Measurements from ENCODE around the gene LINS1.

Gene LINS1

GRCh38 chr15:100566850-100567628, 34.9 kb downstream of the LINS1 start:
- H3K27ac ChIP-seq, result no peak overlapping the region
- no peak overlapping the region for H3K4me3 ChIP-seq (ENCODE audit: low read depth, low read length)
- no peaks in the 10 kb centered on the region for H3K27me3 ChIP-seq (ENCODE audit: insufficient read depth, low read depth, severe bottlenecking)
- peaks cover 10% of the 10 kb centered on the region for H3K36me3 ChIP-seq
- TF ChIP-seq CTCF (IDR thresholded peaks at IDR 0.05; ENCODE audit: low read depth, low read length), result no peak
- DNase-seq, result no peak
- no peaks in the 10 kb centered on the region for H3K9me3 ChIP-seq (ENCODE audit: severe bottlenecking)

GRCh38 chr15:100565591-100565990, 36.4 kb downstream of the LINS1 start:
- H3K27ac ChIP-seq, result no peak overlapping the region
- H3K4me3 ChIP-seq (ENCODE audit: low read depth, low read length), result no peak overlapping the region
- H3K36me3 ChIP-seq, result peaks cover 3% of the 10 kb centered on the region; the same call in 1 of the 2 replicates
- TF ChIP-seq CTCF (IDR thresholded peaks at IDR 0.05; ENCODE audit: low read depth, low read length), result no peak
- H3K9me3 ChIP-seq (ENCODE audit: severe bottlenecking), result no peaks in the 10 kb centered on the region
- H3K27me3 ChIP-seq (ENCODE audit: insufficient read depth, low read depth, severe bottlenecking), result no peaks in the 10 kb centered on the region
- DNase-seq, result no peak

GRCh38 chr15:100560323-100560722, 41.7 kb downstream of the LINS1 start:
- H3K36me3 ChIP-seq, result no peaks in the 10 kb centered on the region
- H3K4me3 ChIP-seq (ENCODE audit: low read depth, low read length), result no peak overlapping the region
- no peak for TF ChIP-seq CTCF (IDR thresholded peaks at IDR 0.05; ENCODE audit: low read depth, low read length)
- H3K27me3 ChIP-seq (ENCODE audit: insufficient read depth, low read depth, severe bottlenecking), result no peaks in the 10 kb centered on the region
- no peak overlapping the region for H3K27ac ChIP-seq
- no peak for DNase-seq
- H3K9me3 ChIP-seq (ENCODE audit: severe bottlenecking), result no peaks in the 10 kb centered on the region

GRCh38 chr15:100559330-100559729, 42.7 kb downstream of the LINS1 start:
- Histone ChIP-seq H3K36me3 (no peaks in the 10 kb centered on the region), H3K9me3 (ENCODE audit: severe bottlenecking) (no peaks in the 10 kb centered on the region), H3K27ac (no peak overlapping the region), H3K27me3 (ENCODE audit: insufficient read depth, low read depth, severe bottlenecking) (no peaks in the 10 kb centered on the region), H3K4me3 (ENCODE audit: low read depth, low read length) (no peak overlapping the region)
- no peak for DNase-seq
- TF ChIP-seq CTCF (IDR thresholded peaks at IDR 0.05; ENCODE audit: low read depth, low read length), result no peak

- Histone ChIP-seq H3K36me3 (no peaks in the 10 kb centered on the region), H3K4me3 (ENCODE audit: low read depth, low read length) (no peak overlapping the region), H3K27me3 (ENCODE audit: insufficient read depth, low read depth, severe bottlenecking) (no peaks in the 10 kb centered on the region), H3K27ac (no peak overlapping the region), H3K9me3 (ENCODE audit: severe bottlenecking) (no peaks in the 10 kb centered on the region)
- DNase-seq, result no peak
- no peak for TF ChIP-seq CTCF (IDR thresholded peaks at IDR 0.05; ENCODE audit: low read depth, low read length)
Observed at GRCh38 chr15:100558771-100559254, 43.2 kb downstream of the LINS1 start.

- TF ChIP-seq CTCF (IDR thresholded peaks at IDR 0.05; ENCODE audit: low read depth, low read length), result no peak
- no peak for DNase-seq
- no peak overlapping the region for H3K27ac ChIP-seq
- no peak overlapping the region for H3K4me3 ChIP-seq (ENCODE audit: low read depth, low read length)
- H3K36me3 ChIP-seq, result no peaks in the 10 kb centered on the region
- H3K27me3 ChIP-seq (ENCODE audit: insufficient read depth, low read depth, severe bottlenecking), result no peaks in the 10 kb centered on the region
- no peaks in the 10 kb centered on the region for H3K9me3 ChIP-seq (ENCODE audit: severe bottlenecking)
Observed at GRCh38 chr15:100553468-100553867, 48.5 kb downstream of the LINS1 start.
